ENCODE data around the gene ZNF740.
"Not testable (repeated sequence)": the region's sequence is repeated elsewhere in the genome, so short reads cannot be mapped to it uniquely, and the experiment has no call there.

The ZNF740 gene

DNA sequence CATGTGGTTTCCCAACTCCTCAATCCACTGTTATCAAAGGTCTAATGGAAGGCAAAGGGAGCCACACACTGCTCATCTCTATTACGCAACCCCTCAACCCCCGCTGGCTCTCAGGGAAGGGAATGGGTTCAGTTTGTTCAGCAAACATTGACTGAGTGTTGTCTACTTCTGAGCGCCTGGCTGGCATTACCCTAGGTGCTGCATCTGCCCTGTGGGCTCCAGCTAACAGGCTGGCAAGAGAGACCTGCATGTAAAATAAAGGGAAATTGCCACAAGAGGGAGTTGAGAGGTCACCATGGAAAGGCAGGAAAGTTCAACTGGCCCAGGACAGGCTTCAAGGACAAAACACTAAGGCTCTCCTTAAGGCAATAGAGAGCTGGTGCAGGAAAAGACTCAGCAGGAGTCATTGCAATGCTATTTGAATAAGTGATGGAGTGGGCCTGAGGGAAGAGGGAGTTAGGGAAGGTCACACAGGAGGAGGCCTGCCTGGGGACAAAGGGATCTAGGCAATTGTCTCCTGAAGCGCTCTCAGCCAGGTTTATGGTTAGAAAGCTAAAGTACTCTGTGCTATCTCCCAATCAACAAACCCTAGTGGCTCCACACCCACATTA lies 5.5 kb upstream of the ZNF740 start:
- DNase-seq, result no peak

DNA sequence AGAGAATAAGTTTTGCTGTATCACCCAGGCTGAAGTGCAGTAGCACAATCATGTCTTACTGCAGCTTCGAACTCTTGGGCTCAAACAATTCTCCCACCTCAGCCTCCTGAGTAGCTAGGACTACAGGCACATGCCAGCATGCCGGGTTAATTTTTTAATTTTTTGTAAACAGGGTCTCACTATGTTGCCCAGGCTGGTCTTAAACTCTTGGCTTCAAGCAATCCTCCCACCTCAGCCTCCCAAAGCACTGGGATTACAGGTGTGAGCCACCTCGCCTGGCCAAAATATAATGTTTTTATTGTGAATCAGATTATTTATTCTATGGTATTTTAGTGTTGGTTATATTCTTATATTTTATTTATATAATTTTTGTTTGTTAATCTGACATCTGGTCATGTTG lies 3.8 kb upstream of the ZNF740 start:
- no peak for DNase-seq

DNA sequence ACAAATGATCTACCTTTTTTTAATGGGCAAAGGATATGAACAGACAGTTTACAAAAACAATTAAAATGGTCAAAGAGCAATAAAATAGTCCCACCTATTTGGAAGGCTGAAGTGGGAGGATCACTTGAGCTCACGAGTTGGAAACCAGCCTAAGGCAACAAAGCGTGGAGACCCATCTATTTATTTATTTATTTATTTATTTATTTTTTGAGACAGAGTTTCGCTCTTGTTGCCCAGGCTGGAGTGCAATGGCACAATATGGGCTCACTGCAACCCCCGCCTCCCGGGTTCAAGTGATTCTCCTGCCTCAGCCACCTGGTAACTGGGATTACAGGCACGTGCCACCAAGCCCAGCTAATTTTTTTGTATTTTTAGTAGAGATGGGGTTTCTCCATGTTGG lies 3.1 kb upstream of the ZNF740 start:
- DNase-seq, result not testable (repeated sequence)

DNA sequence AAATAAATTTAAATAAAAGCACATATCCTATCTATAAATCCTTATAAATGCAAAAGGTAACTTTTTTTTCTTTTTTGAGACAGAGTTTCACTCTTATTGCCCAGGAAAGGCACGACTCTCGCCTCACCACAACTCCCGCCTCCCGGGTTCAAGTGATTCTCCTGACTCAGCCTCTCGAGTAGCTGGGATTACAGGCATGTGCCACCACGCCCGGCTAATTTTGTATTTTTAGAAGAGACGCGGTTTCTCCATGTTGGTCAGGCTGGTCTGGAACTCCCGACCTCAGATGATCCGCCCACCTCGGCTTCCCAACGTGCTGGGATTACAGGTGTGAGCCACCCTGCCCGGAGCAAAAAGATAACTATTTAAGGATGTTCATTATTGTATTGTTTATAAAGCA lies 1.7 kb upstream of the ZNF740 start:
- not testable (repeated sequence) for DNase-seq

DNA sequence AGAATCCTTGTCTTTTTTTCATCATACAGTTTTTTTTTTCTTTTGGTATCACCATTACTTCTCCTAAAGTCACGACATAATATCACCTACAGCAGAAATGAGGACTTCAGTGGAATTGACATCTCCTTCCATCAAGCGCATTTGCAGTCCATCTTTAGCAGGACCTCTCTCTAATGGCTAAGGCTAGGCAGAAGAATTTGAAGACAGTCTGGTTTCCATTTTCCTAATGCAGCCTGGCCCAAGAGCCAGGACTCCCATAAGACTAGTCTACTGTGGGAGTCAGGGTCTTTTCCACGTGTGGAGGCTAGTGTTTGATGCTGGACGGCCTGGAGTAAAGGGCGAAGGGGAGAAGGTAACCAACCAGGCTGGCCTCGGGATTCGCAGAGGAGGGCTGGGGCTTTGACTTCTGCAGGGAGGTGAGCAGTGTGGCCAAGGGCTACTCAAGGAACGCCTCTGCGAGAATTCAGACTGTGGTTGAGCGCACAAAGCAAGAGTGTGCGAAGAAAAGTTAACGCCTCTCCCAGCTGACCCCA lies 769 bp upstream of the ZNF740 start:
- DNase-seq, result no peak

DNA sequence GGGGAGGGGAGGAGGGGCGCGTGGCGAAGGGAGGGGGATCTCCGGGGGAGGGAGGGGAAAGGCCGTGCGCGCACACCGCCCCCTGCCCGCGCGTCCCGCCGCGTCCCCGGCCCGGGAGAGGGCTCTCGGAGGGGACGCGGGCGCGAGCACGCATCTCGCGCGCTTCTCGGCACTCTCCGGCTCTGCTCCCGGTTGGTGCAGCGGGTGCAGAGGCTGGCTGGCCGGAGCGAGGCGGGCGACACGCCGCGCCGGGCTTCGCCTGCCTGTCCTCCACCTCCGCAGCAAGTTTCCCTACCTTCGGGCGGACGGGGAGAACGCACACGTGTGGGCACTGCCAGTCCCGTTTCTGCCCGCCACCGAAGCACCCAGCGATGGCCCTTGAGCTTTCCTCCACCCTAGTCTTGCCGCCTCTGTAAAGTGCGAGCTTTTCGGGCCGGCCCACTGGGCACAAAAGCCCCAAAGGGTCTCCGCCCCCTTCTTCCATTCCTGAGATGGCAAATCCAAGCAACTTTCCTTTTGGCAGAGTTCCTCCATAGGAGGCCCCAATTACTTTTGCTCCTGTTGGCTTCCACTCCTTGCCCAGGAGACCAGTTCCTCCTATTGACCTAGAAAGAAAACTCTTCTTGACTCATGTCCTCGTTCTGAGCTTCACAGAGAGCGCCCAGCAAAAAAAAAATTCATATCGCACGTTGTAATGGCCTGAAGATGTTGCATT lies 566 bp downstream of the ZNF740 start:
- DNase-seq, result peak; percentile 83

DNA sequence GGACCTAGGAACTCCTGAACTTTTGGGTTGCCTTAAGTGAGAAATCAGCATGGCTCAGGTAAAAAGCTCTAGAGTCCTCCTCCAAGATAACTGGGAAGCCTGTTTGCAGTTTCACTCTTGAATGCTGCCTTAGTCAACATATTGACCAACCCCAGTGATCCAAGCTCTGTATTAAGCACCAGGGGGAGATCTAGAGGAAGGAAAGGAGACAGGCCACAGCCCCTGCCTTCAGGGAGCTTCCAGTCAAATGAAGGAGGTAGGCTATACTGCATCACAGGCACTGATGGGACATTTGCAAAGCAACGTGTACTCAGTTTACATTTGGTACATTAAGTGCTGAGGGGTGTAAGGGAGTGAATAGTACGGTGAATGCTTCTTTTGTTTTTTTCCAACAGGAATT lies 1.4 kb downstream of the ZNF740 start:
- DNase-seq, result no peak

DNA sequence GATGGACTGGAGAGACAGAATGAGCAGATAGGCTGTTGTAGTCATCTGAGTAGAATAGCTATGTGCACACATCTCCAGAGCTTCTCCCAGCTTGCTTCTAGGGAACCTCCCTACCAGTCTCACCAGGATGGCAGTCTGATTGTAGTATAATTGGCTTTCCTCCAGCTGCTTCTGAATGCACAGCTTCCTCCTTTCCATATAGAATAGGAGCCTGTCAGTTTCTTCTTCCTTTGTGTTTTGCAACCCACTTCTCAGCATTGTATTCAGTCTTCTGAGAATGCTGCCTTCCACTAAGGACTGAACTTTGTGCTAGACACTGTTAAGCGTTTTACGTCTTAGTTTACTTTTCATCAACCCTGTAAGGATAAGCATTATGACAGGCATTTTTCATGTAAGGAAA lies 2.4 kb downstream of the ZNF740 start:
- DNase-seq, result no peak

DNA sequence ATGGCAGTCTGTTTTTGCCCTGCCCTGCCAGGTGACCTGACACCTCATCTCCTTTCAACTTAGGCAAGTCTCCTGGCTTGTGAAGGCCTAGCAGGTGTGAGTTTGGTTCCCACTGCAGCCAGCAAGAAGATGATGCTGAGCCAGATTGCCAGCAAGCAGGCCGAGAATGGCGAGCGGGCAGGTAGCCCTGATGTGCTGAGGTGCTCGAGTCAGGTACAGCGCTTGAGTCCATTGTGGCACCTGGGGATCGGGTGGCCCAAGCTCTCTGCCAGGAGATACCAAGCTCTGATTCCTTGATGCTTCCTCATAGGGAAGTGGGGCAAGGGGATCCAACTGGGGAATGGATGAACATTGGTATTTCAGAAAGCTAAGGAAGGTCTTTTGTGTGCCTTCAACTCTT lies 4.3 kb downstream of the ZNF740 start:
- DNase-seq, result no peak

DNA sequence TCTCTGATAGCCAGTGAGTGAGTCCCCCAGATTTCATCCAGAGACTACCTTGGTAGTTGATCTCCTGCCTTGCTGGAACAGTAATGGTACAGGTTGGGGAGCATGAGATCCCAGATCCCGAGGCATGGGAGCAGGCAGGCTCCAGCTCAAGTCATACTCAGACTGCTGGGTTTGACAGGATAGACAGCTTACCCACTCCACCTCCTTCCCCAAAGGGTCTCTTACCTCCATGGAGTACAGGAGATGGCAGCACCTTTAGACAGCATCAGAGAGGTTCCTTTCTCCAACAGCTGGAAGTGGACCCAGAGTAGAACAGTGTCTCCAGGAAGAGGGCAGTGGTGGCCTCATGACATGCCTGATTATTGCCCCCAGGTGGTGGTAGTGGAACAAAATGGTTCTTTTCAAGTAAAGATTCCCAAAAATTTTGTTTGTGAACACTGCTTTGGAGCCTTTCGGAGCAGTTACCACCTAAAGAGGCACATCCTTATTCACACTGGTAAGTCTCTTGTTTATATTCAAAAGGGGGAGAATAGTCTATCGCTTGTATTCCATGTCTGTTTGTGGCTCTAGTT lies 5.1 kb downstream of the ZNF740 start:
- no peak for DNase-seq

DNA sequence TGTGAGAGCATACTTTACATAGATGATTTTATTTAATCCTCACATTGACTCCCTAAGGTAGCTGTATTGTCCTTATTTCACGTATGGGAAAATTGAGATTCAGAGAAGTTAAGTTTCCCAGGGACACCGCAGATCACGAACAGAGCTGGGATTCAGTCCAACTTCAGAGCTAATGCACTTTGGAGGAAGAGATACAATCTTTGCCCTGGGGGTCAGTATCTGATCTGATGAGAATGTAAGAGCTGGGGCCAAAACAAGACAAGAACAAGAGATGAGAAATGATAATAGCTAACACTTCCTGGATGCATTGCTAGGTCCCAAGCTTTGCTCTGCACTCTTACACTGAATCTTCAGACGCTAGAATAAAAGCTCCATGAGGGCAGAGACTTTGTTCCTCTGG lies 6.2 kb downstream of the ZNF740 start:
- DNase-seq, result no peak

DNA sequence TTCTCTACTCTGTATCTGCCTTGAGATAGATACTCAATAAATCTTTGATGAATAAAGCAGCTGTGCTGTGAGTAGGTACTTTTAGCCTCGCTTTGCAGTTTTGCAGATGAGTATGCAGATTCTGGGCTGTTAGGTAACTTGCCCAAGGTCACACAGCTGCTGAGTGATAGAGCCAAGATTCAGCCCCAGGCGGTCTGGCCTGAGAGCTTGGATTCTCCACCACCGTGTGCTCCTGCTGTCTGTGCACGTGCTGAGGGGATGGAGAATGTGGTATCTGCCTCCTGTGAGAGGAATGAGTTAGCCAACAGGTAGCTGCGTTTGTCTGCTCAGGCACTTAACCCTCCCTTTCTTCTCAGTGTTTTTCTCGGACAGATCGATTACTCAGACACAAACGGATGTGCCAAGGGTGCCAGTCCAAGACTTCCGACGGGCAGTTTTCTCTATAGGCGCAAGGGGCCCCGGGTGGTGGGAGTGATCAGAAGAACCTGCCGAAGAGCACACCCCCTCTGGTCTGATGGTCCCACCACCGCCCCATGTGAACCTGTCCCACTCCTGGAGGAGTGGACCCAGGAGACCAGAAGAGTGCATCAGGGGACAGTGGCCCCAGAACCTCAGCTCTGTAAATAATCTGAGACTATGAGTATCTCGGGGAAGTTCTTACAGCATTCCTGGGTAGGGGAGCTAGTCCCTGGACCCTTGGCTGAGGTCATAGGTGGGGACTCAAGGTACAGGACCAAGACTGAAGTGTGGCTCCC lies 6.8 kb downstream of the ZNF740 start:
- DNase-seq, result no peak

DNA sequence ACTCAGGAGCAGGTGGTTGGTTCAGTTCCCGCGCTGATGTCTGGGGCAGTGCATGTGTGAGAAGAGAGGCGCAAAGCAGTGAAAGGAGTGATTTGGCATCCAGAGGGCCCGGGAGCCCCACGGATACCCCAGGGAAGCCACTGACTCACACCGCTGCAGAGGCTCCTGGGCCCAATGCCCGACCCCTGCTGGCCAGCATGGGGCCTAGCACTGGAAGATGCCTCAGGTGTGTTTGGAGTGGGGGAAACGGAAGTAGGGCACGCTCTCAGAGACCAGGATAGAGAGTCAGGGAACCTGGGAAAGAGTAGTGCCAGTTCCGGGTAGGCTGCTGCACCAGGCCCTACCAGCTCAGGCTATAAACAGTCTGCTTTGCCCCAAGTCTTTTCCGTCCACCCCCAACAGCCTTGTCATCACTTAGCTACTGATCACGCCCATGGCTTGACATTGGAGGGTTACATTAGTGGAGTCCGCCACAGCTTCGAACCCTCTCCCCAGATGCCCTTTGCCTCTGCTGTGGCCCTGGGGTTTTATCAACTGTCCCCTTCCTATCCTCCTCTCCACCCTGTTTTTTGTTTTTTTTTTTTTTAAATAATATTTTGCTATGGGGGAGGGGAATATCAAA lies 9.7 kb downstream of the ZNF740 start:
- peak; percentile 56 for DNase-seq

DNA sequence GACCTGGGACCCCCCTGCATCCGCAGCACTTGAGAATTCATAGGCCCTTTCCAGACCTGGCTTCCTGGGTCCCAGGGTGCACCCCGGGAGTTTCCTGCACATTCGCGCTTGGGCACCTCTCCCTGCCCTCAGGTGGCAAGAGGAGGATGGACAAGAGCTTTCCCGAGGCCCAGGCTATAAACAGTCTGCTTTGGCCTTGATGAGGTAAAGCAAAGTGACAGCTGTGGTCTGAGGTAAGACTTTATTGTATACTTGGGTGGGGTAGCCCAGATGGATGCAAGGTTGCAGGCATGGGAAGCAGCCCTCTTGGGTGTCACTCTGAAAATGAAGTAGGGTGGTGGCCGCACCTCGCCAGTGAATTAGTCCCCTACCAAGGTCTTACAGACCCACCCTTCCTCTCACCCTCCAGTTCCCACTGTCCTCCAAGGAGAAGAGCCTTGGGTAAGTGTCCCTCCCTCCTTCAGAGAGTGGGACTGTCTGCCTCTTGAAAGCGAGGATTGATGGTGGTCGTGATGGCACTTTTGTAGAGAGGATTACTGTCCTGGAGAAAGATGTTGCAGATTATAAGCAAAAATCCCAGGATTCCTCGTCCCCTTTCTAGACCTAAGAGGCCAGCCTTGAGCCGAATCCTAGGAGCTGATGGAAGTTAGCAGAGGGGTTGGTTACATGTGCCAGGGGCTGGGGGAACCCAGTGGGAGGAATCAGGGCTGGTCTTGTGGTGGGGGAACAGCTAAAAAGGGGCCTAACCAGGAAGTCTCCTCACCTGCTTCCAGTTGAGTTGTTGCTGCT lies 10.8 kb downstream of the ZNF740 start:
- DNase-seq, result no peak

DNA sequence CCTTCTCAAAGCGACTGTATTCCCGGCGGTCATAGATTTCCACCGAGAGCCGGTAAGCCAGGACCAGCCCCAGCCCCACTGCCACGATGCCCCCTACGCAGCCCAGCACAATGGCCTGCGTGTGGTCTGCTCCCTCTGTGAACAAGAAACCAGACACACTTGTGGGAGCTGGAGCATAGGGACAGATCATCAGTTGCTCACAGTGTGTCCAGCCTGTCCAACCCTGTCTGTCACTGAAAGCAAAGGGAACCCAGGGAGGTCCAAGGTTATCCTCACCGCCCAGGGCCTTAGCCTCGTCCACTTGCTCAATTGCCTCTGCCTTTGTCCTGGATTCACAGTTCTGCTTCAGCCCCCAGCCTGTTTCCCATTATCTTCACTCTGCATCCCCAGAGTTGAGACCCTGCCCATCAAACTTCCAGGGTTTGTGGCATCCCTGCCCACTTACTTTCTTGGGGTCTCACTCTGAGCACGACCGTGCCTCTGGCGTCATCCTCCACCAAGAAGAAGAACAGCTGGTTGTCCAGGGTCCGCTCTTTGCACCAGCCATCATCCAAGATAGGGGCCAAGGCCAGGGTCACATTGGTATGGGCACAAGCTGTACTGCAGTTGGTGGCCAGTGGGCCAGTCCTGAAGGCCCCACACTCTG lies 11.5 kb downstream of the ZNF740 start:
- no peak for DNase-seq

DNA sequence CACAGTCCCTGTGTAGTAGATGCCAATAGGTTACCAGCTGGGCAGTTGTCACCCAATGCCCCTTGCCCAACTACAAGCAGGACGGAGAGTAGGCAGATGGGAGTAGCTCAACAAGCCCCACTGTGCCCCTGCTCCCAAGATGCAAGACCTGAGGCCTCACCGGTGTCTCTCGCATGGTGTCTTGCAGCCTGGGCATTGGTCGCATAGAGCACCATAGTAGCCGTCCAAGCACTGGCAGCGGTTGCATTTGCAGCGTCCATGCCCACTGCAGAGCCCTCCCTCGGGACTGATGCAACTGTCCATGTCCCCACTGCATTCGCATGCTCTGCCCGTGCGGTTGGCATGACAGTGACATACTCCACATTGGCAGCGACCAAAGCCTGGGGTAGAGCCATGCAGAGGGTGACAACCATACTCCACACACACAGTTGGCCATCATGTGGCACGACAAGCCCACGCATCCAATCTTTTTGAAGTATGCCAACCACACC lies 12.1 kb downstream of the ZNF740 start:
- no peak for DNase-seq

DNA sequence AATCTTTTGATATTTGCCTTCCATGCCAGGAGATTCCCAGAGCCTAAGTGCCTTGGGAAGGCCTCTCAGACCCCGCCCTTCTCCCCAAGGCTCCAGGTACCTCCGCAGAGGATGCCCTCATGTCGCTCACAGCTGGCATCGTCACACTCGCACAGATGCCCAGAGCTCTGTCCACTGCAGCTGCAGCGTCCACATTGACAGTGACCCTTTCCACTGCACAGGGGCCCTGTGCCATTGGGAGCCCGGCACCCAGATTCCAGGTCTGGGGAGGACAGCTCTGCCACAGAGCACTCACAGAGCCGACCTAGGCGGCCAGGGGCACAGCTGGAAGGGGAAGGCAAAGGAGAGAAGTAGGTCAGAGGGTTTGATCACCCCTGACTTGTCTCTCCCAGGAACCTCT lies 12.5 kb downstream of the ZNF740 start:
- DNase-seq, result no peak

DNA sequence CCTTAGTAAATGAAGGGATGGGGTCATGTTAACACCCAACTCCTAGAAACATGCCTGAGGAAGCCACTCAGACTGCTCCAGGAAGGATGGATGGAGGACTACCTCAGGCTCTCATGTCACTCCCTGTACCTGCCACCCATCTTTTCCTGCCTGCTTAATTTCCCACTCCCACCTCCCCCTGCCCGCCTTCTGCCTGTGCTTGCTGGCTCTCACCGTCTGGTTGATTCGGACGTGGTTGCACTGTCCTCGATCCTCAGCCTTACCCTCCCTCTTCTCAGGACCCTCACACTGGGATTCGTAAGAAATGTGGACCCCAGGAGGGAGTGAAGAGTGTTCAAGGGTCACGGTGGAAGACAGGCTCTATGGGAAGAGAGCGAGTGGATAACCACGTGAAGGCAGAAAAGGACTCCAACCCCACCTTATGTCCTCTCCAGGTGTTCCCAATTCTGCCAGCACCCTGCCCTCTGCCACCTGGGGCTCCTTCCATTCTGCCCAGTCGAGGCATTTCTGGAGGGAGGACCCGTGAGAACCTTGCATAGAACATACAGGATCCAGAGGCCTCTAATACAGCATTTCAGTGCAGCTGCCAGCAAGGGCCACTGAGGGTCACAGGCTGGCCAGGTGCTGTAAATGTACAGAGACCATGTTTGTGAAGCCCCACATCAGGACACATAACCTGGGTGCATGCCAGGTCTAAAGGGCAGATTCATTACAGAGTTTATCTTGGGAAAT lies 13.6 kb downstream of the ZNF740 start:
- no peak for DNase-seq

DNA sequence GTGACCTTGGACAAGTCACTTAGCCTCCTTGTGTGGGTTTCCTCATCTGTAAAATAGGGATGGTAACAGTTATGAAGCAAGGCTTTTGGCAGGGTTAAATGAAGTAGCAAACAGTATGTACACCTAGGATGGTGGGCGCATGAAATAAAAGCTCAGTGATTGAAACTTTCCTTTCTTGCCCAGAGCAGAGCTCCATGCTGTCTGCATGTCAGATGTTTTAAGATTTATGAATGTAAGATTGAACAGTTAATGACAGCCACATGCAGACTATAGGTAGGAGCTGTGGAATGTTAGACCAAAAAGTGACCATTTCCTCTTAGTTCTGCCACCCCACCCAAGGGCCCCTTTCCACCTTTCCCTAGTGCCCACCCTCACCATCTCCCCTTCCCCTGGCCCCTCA lies 14.5 kb downstream of the ZNF740 start:
- DNase-seq, result no peak

DNA sequence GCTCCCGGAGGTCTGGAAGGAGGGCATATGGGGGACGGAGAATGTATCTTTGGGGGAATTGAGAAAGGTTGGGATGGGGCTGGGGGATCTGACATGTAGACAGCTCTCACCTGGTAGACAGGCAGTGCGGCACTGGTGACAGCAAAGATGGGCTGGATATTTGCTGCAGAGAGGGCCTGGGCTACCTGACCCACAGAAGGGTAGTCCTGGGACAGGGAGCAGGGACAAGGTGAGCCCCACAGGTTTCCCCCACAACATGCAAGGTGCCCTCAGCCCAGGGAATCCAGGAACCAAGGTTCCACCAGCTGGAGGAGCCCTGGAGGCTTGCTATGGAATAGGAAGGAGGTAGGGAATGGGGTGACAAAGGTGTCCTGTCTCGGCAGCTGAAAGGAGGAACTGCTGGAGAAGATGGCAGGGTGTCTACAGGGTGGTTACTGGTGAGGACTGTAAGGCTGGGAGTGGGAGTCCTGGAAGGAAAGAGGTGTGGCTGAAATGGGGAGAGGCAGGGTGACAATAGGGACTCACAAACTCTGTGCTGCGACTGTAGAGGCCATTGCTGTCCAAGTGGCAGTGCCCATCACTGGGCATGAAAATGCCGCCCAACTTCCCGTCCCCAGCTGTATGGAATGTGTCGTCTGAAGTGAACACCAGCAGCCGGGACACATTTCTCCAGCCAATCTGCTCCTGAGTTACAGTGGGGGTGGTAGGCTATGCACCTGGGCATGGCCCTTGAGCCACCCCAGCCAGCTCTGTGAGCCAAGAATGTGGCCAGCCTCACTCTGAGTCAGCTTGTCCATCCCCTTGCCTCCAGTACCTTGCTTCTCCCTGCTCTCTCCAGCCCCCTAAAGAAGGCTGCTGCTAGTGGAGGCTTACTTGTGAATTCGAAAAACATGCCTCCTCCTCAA lies 15.2 kb downstream of the ZNF740 start:
- DNase-seq, result no peak
